ENCODE measurements around the gene BBS7.

DNA sequence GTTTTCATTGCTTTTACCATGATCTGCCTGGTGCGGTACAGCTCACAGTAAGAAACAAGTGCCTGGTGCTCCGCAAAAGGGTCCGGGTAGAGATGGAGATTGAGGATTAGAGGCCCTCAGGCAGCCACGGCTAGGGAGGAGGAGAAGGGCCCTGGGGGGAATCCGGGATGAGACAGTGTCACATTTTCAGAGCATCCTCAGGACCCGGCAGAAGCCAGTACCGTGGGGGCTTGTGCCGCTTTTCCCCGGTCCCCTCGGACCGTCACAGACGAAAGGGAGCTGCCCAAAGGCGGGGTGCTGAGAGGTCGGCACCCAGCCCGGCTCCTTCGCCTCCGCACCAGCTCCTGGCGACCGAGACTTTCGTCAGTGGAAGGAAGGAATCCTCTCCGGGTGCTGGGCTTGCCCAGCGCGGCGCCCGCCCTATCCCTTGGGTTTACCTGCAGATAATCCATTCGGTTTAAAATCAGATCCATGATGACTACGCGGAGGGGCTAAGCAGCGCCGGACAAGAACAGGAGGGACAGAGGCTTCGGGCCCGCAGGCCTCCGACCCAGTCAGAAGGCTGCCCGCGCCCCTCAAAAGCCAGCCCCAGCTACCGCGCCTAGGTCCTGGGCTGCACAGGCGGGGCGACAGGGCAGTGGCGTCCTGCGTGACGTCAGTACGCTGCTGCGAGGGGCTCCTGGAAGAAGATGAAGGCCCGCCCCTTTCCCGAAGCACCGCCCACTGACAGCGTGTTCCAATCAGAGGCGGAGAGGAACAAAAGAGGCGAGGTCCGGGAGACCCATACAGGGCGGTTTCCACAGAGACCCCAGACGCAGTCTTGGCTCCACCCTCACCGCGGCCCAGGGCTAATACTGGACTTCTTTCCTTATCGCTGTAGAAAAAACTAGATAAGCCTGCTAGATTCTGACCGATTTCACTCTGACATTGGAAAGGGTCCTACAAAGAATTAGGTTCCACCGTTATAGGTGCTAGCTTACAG, at the start of gene BBS7:
- TF ChIP-seq, protein P1, sequence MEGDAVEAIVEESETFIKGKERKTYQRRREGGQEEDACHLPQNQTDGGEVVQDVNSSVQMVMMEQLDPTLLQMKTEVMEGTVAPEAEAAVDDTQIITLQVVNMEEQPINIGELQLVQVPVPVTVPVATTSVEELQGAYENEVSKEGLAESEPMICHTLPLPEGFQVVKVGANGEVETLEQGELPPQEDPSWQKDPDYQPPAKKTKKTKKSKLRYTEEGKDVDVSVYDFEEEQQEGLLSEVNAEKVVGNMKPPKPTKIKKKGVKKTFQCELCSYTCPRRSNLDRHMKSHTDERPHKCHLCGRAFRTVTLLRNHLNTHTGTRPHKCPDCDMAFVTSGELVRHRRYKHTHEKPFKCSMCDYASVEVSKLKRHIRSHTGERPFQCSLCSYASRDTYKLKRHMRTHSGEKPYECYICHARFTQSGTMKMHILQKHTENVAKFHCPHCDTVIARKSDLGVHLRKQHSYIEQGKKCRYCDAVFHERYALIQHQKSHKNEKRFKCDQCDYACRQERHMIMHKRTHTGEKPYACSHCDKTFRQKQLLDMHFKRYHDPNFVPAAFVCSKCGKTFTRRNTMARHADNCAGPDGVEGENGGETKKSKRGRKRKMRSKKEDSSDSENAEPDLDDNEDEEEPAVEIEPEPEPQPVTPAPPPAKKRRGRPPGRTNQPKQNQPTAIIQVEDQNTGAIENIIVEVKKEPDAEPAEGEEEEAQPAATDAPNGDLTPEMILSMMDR (conservative IDR thresholded peaks at IDR 0.05; ENCODE audit: low read length): no peak
- no peak for TF ChIP-seq EZH2phosphoT487 (IDR thresholded peaks at IDR 0.05; ENCODE audit: borderline replicate concordance, low read depth, low read length)

Measured in OCI-LY7 (cell line).